ENCODE data around the gene NAGS.

DNA sequence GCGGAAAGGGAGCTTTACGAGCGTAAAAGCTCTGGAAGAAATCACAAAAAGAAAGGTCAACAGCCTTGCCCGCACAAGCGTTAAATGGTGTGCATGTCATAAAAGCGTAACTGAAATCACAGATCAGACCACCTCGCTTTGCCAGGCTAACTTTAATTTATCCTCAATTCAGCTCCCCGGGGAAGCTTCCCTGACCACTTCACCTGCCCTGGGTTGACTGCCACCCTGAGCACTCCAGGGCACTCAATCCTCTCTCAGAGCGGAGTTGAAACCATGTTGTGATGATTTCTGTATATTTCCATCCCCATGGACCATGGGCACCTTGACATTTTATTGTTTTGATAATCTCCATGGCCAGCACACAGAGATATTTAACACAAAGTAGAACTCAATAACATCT, 16.1 kb upstream of the NAGS start:
- TF ChIP-seq, protein P1, sequence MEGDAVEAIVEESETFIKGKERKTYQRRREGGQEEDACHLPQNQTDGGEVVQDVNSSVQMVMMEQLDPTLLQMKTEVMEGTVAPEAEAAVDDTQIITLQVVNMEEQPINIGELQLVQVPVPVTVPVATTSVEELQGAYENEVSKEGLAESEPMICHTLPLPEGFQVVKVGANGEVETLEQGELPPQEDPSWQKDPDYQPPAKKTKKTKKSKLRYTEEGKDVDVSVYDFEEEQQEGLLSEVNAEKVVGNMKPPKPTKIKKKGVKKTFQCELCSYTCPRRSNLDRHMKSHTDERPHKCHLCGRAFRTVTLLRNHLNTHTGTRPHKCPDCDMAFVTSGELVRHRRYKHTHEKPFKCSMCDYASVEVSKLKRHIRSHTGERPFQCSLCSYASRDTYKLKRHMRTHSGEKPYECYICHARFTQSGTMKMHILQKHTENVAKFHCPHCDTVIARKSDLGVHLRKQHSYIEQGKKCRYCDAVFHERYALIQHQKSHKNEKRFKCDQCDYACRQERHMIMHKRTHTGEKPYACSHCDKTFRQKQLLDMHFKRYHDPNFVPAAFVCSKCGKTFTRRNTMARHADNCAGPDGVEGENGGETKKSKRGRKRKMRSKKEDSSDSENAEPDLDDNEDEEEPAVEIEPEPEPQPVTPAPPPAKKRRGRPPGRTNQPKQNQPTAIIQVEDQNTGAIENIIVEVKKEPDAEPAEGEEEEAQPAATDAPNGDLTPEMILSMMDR (IDR thresholded peaks at IDR 0.05), result no peak
- TF ChIP-seq EP300 (IDR thresholded peaks at IDR 0.05) (no peak), POLR2AphosphoS5 (IDR thresholded peaks at IDR 0.05) (no peak)
